Natural killer cell (primary cell): ENCODE measurements around the gene ELOB. TPM values are rescaled to one million over a fixed set of nuclear protein-coding genes. Genes with fewer than 3 reads are reported as not detected.

Source experiments
- ATAC-seq, 3 donors: fragments of 150-1000 bp in 2 of 3; fragments of 200-7000 bp in 1 of 3; cut with Tn5 transposase; 1 replicate in 1 of 3; 2 replicates in 2 of 3; pipeline ENCODE4 v1.10.0; 2021; ENCODE audit warnings: mild to moderate bottlenecking in 2 of 3, moderate library complexity in 2 of 3
- DNase-seq, 2 donors: peaks; one replicate each; pipeline versions ENCODE4 v3.0.0 to v3.0.0-alpha.2; 2013 to 2021; ENCODE audit warnings: mixed read lengths in 1 of 2
- H3K27ac ChIP-seq: one replicate; pipeline ENCODE4 v1.5.1; 2013; ENCODE audit warnings: mild to moderate bottlenecking, low read length
- H3K27me3 ChIP-seq: one replicate; pipeline ENCODE4 v1.6.1; 2013; ENCODE audit warnings: low read length; ENCODE audit not compliant: control insufficient read depth, insufficient read depth
- H3K36me3 ChIP-seq: one replicate; pipeline ENCODE4 v1.6.1; 2013; ENCODE audit warnings: low read length; ENCODE audit not compliant: control insufficient read depth, insufficient read depth
- H3K4me1 ChIP-seq: one replicate; pipeline ENCODE4 v1.6.1; 2013; ENCODE audit warnings: low read length; ENCODE audit not compliant: control insufficient read depth, insufficient read depth
- H3K4me3 ChIP-seq: one replicate; pipeline ENCODE4 v1.5.1; 2013; ENCODE audit warnings: low read length
- H3K9me3 ChIP-seq: one replicate; pipeline ENCODE4 v1.6.1; 2013; ENCODE audit warnings: low read length; ENCODE audit not compliant: control insufficient read depth, insufficient read depth
- H3K27ac Mint-ChIP-seq, 2 donors: one replicate each; pipeline ENCODE4 v1.8.0; 2022; ENCODE audit warnings: mild to moderate bottlenecking in 2 of 2, mixed read lengths in 2 of 2, moderate library complexity in 1 of 2
- H3K27me3 Mint-ChIP-seq, 2 donors: one replicate each; pipeline ENCODE4 v1.8.0; 2022; ENCODE audit warnings: low read depth in 2 of 2, mixed read lengths in 2 of 2
- H3K36me3 Mint-ChIP-seq: one replicate; pipeline ENCODE4 v1.8.0; 2022; ENCODE audit warnings: mixed read lengths
- H3K4me1 Mint-ChIP-seq, 2 donors: one replicate each; pipeline ENCODE4 v1.8.0; 2022; ENCODE audit warnings: mixed read lengths in 2 of 2
- H3K4me3 Mint-ChIP-seq: one replicate; pipeline ENCODE4 v1.8.0; 2022; ENCODE audit warnings: mild to moderate bottlenecking, moderate library complexity, mixed read lengths
- H3K9me3 Mint-ChIP-seq, 2 donors: one replicate each; pipeline ENCODE4 v1.8.0; 2022; ENCODE audit warnings: mixed read lengths in 2 of 2
- CTCF ChIP-seq: fragments of 200-600 bp; IDR thresholded peaks from one replicate; pipeline ENCODE4 v1.8.0; 2022; ENCODE audit warnings: antibody characterized with exemption
- WGBS: methylation state at CpG from one replicate; pipeline ENCODE4 v1.1.7; 2013; ENCODE audit warnings: missing lambda C conversion rate; ENCODE audit not compliant: insufficient coverage; 5-methylcytosine and 5-hydroxymethylcytosine counted together
- intact Hi-C: fragments of 100-400 bp; cut with micrococcal nuclease; formaldehyde crosslinking; loops from one replicate; pipeline ENCODE4 v1.14.2; 2022
- total RNA-seq, 4 donors: library from RNA; stranded (reverse); fragments of 120-200 nt in 1 of 4; gene quantifications; one replicate each; pipeline versions ENCODE4 v1.2.3 to v1.2.4, GENCODE V29; 2013 to 2022

Gene ELOB
- total RNA-seq, 3 donors from 2014 or later (not counting 1 experiment from before 2014, with no cell fraction given) = 146 to 207 (median 161) TPM

GRCh38 chr16:2752850-2753732 lies 24.0 kb downstream of the ELOB start:
- H3K36me3 Mint-ChIP-seq = peaks cover 8% of the 10 kb centered on the region
- TF ChIP-seq CTCF = no peak
- Histone ChIP-seq H3K27ac (peak overlapping the region; percentile 97), H3K4me1 (peaks cover 49% of the 10 kb centered on the region), H3K27me3 (no peaks in the 10 kb centered on the region), H3K9me3 (peaks cover 7% of the 10 kb centered on the region), H3K36me3 (peaks cover 15% of the 10 kb centered on the region), H3K4me3 (peak overlapping the region; percentile 88)
- peak overlapping the region; percentile 93 for H3K4me3 Mint-ChIP-seq
- H3K4me1 Mint-ChIP-seq = peaks cover 55 to 64% of the 10 kb centered on the region in 2 donors
- peak overlapping the region; percentile 97 for H3K27ac Mint-ChIP-seq
- ATAC-seq (peak; percentile 37 to 66 (median 47)), DNase-seq (peak in 1 of 2 donors; percentile 81)
- H3K27me3 Mint-ChIP-seq = no peaks in the 10 kb centered on the region
- WGBS = under 1% methylated on average over 68 of the region's 82 CpGs
- H3K9me3 Mint-ChIP-seq = no peaks in the 10 kb centered on the region
- intact Hi-C loops = loop anchor here (2.0 kb wide), 1 partner anchor 24 kb away; the partner anchor contains the start of gene ELOB

- Histone ChIP-seq H3K36me3 (peaks cover 7% of the 10 kb centered on the region), H3K27me3 (no peaks in the 10 kb centered on the region), H3K4me3 (peak within 1 kb of the TSS; percentile 88), H3K9me3 (peaks cover 7% of the 10 kb centered on the region), H3K27ac (peak within 1 kb of the TSS; percentile 97), H3K4me1 (peaks cover 49% of the 10 kb centered on the region)
- intact Hi-C loops = loop anchor here (2.0 kb wide), 1 partner anchor 25 kb away; the partner anchor contains the start of gene ELOB
- ATAC-seq (peak; percentile 83 to 92 (median 87)), DNase-seq (peak; percentile 95 to 97)
- Mint-ChIP-seq H3K36me3 (no peaks in the 10 kb centered on the region), H3K4me3 (peak within 1 kb of the TSS; percentile 95), H3K9me3 (no peaks in the 10 kb centered on the region), H3K4me1 (peaks cover 48 to 56% of the 10 kb centered on the region in 2 donors), H3K27me3 (no peaks in the 10 kb centered on the region), H3K27ac (peak within 1 kb of the TSS; percentile 97)
- 3% methylated on average over 96 of the region's 99 CpGs for WGBS
- no peak for TF ChIP-seq CTCF
These were observed 24.8 kb downstream of the ELOB start, which contains the start of gene SRRM2 for GRCh38 chr16:2752035-2752849. Gene SRRM2, plus strand, starts transcription at chr16:2752638. Its CDS starts 3,727 bp downstream, at chr16:2756365.

GRCh38 chr16:2751577-2752034 lies 25.5 kb downstream of the ELOB start:
- Histone ChIP-seq H3K4me3 (peak overlapping the region; percentile 67), H3K4me1 (peaks cover 48% of the 10 kb centered on the region), H3K9me3 (peaks cover 7% of the 10 kb centered on the region), H3K36me3 (peaks cover 2% of the 10 kb centered on the region), H3K27ac (peak overlapping the region; percentile 97), H3K27me3 (no peaks in the 10 kb centered on the region)
- Mint-ChIP-seq H3K36me3 (no peaks in the 10 kb centered on the region), H3K4me3 (peak overlapping the region; percentile 95), H3K27ac (peak overlapping the region; percentile 97), H3K4me1 (peaks cover 41 to 50% of the 10 kb centered on the region in 2 donors), H3K27me3 (no peaks in the 10 kb centered on the region), H3K9me3 (no peaks in the 10 kb centered on the region)
- WGBS = 65% methylated on average over 23 of the region's 23 CpGs
- intact Hi-C loops = loop anchor here (2.0 kb wide), 1 partner anchor 25 kb away; the partner anchor contains the start of gene ELOB
- DNase-seq (no peak), ATAC-seq (no peak)
- TF ChIP-seq CTCF = no peak
